H1 (cell line): ENCODE results near the gene NF1. TPM values are rescaled to one million over a fixed set of nuclear protein-coding genes. Genes with fewer than 3 reads are reported as not detected.

Experiments used
- CTBP2 ChIP-seq: IDR thresholded peaks from 2 replicates; pipeline ENCODE4 v1.7.0; 2011; ENCODE audit warnings: borderline replicate concordance, mild to moderate bottlenecking, moderate library complexity, mixed read lengths, low read length; ENCODE audit not compliant: insufficient read depth, insufficient read length
- GTF2F1 ChIP-seq: IDR thresholded peaks from 2 replicates; pipeline ENCODE4 v1.6.1; 2012; ENCODE audit warnings: low read depth, low read length, improper control_type of control experiment, borderline replicate concordance
- PHF8 ChIP-seq: fragments of 200-600 bp; sonication (generic); conservative IDR thresholded peaks from 2 replicates; pipeline ENCODE4 v1.7.1; 2012; ENCODE audit warnings: low read depth, mild to moderate bottlenecking, inconsistent platforms, low read length, moderate library complexity
- SP2 ChIP-seq: IDR thresholded peaks from 2 replicates; pipeline ENCODE4 v1.6.1; 2012; ENCODE audit warnings: mild to moderate bottlenecking, low read length, inconsistent platforms
- polyA plus RNA-seq, 7 experiments: library from polyadenylated mRNA; depleted of rRNA in 3 of 7; stranded (reverse) in 5 of 7; unstranded in 2 of 7; fragments of >200 nt in 5 of 7; fragments of 200-250 nt in 2 of 7; gene quantifications; 1 replicate in 5 of 7; 2 replicates in 1 of 7; 4 replicates in 1 of 7; pipeline versions ENCODE4 v1.2.1 to v1.2.3, GENCODE V29; 2011 to 2013; ENCODE audit warnings: missing spikeins in 2 of 7, mixed read lengths in 2 of 7
- total RNA-seq: library from RNA; stranded (reverse); fragmentation: NEBNext Ultra II Directional; extraction: Animal tissue kit (Norgen Biotek cat#: 25700); gene quantifications from 2 replicates; pipeline ENCODE4 v1.2.1, GENCODE V29; 2021

NF1 gene
- total and polyA plus RNA-seq, 2 of the 8 experiments (the other 6 are each of a cell fraction or from before 2014, with no cell fraction given) = 19.3 to 29.6 TPM

- TF ChIP-seq GTF2F1 (no peak), SP2 (no peak), PHF8 (no peak), CTBP2 (no peak)
These were observed 327.7 kb downstream of the NF1 start (continued) for GRCh38 chr17:31422443-31422842.
